Astrocyte (in vitro differentiated cells and primary cell): Measurements from ENCODE around the gene CERS6. TPM values are rescaled to one million over a fixed set of nuclear protein-coding genes. Genes with fewer than 3 reads are reported as not detected.

ENCODE experiments used
- DNase-seq: peaks from one replicate; pipeline ENCODE4 v3.0.0-alpha.2; 2010; ENCODE audit warnings: low read depth
- FAIRE-seq: peaks from 2 replicates; lab custom pipeline; 2011; peaks lifted over from hg19 to GRCh38; lab: Jason Lieb, UNC
- H2AFZ ChIP-seq: 2 replicates; pipeline ENCODE4 v1.6.0; 2012; ENCODE audit warnings: low read depth, low read length, inconsistent platforms
- H3K27ac ChIP-seq: 2 replicates; pipeline ENCODE4 v1.5.1; 2011; ENCODE audit warnings: low read depth, low read length, inconsistent platforms
- H3K27me3 ChIP-seq: 2 replicates; pipeline ENCODE4 v1.6.0; 2011; ENCODE audit warnings: low read length, inconsistent platforms; ENCODE audit not compliant: insufficient read depth
- H3K36me3 ChIP-seq: 2 replicates; pipeline ENCODE4 v1.5.1; 2011; ENCODE audit warnings: low read length, inconsistent platforms; ENCODE audit not compliant: insufficient read depth
- H3K4me1 ChIP-seq: 2 replicates; pipeline ENCODE4 v1.5.1; 2011; ENCODE audit warnings: low read length, inconsistent platforms; ENCODE audit not compliant: insufficient read depth
- H3K4me2 ChIP-seq: 2 replicates; pipeline ENCODE4 v1.6.0; 2012; ENCODE audit warnings: low read length, inconsistent platforms
- H3K4me3 ChIP-seq: 2 replicates; pipeline ENCODE4 v1.5.1; 2011; ENCODE audit warnings: low read depth, mild to moderate bottlenecking, low read length, inconsistent platforms; ENCODE audit not compliant: insufficient read depth
- H3K79me2 ChIP-seq: 2 replicates; pipeline ENCODE4 v1.6.0; 2012; ENCODE audit warnings: mild to moderate bottlenecking, low read length, inconsistent platforms; ENCODE audit not compliant: insufficient read depth
- H3K9ac ChIP-seq: 2 replicates; pipeline ENCODE4 v1.6.0; 2012; ENCODE audit warnings: mild to moderate bottlenecking, low read length, inconsistent platforms
- H3K9me3 ChIP-seq: 2 replicates; pipeline ENCODE4 v1.5.1; 2012; ENCODE audit warnings: low read depth, mild to moderate bottlenecking, low read length, inconsistent platforms; ENCODE audit not compliant: insufficient read depth
- H4K20me1 ChIP-seq: 2 replicates; pipeline ENCODE4 v1.6.0; 2012; ENCODE audit warnings: low read length, inconsistent platforms; ENCODE audit not compliant: insufficient read depth
- H3K27ac Mint-ChIP-seq: one replicate; pipeline ENCODE4 v1.8.0; 2021; ENCODE audit warnings: mild to moderate bottlenecking, mixed read lengths; ENCODE audit not compliant: unreplicated experiment
- H3K27me3 Mint-ChIP-seq: one replicate; pipeline ENCODE4 v1.8.0; 2021; ENCODE audit warnings: low read depth, mixed read lengths; ENCODE audit not compliant: unreplicated experiment
- H3K36me3 Mint-ChIP-seq: one replicate; pipeline ENCODE4 v1.8.0; 2021; ENCODE audit warnings: low read depth, mixed read lengths; ENCODE audit not compliant: unreplicated experiment
- H3K4me1 Mint-ChIP-seq: one replicate; pipeline ENCODE4 v1.8.0; 2021; ENCODE audit warnings: low read depth, mixed read lengths; ENCODE audit not compliant: unreplicated experiment
- H3K4me3 Mint-ChIP-seq: one replicate; pipeline ENCODE4 v1.8.0; 2021; ENCODE audit warnings: mild to moderate bottlenecking, moderate library complexity, mixed read lengths; ENCODE audit not compliant: unreplicated experiment
- H3K9me3 Mint-ChIP-seq: one replicate; pipeline ENCODE4 v1.8.0; 2021; ENCODE audit warnings: mild to moderate bottlenecking, mixed read lengths; ENCODE audit not compliant: unreplicated experiment
- EZH2 ChIP-seq: IDR thresholded peaks from 2 replicates; pipeline ENCODE4 v1.6.1; 2012; ENCODE audit warnings: mild to moderate bottlenecking, low read length, inconsistent platforms; ENCODE audit not compliant: insufficient read depth
- microRNA-seq: library from miRNA; unstranded; fragments of <30 nt; microRNA quantifications from one replicate; pipeline ENCODE4 v1.2.0, GENCODE V29; 2020
- total RNA-seq: library from RNA; stranded (reverse); gene quantifications from 2 replicates; pipeline ENCODE4 v1.2.1, GENCODE V29; 2021
- TF ChIP-seq, protein P1 (sequence below): IDR thresholded peaks from 2 replicates; pipeline ENCODE4 v1.5.1; 2011; ENCODE audit warnings: low read depth, mild to moderate bottlenecking, inconsistent platforms, low read length, moderate library complexity; ENCODE audit not compliant: insufficient read depth

CERS6 gene
- total RNA-seq, 1 donor from 2014 or later = 23.4 TPM

DNA sequence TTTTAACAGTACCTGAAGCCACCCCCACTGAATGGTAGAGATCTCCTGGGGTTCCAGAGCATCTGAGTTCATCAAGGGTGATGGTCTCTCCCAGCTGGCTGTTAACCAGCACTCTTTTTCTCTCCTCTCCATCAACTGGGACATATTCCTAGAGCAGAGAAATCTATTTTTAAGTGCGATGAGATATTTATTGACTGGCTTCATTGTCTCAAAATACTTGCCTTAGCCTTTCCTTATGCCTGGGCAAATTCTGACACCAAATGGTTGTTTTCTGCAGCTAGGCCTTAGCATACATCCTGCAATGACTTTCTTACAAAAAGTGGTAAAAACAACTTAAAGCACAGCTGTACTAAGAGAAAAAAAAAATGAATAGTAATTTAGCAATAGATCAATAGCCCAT is 365.9 kb downstream of the CERS6 start:
- H3K79me2 ChIP-seq = no peaks in the 10 kb centered on the region
- no peaks in the 10 kb centered on the region for H3K9me3 ChIP-seq
- no peak overlapping the region for H3K27ac ChIP-seq
- Mint-ChIP-seq H3K4me3 (no peak overlapping the region), H3K27ac (no peak overlapping the region), H3K27me3 (peaks cover 2% of the 10 kb centered on the region), H3K4me1 (peaks cover 1% of the 10 kb centered on the region), H3K9me3 (no peaks in the 10 kb centered on the region), H3K36me3 (no peaks in the 10 kb centered on the region)
- H3K27me3 ChIP-seq = no peaks in the 10 kb centered on the region
- no peak overlapping the region for H3K4me2 ChIP-seq
- no peak overlapping the region for H2AFZ ChIP-seq
- DNase-seq (no peak), FAIRE-seq (no peak)
- no peaks in the 10 kb centered on the region for H3K36me3 ChIP-seq
- H3K4me3 ChIP-seq = no peak overlapping the region
- H4K20me1 ChIP-seq = no peaks in the 10 kb centered on the region
- H3K4me1 ChIP-seq = no peaks in the 10 kb centered on the region
- TF ChIP-seq EZH2 = no peak
- TF ChIP-seq, protein P1, sequence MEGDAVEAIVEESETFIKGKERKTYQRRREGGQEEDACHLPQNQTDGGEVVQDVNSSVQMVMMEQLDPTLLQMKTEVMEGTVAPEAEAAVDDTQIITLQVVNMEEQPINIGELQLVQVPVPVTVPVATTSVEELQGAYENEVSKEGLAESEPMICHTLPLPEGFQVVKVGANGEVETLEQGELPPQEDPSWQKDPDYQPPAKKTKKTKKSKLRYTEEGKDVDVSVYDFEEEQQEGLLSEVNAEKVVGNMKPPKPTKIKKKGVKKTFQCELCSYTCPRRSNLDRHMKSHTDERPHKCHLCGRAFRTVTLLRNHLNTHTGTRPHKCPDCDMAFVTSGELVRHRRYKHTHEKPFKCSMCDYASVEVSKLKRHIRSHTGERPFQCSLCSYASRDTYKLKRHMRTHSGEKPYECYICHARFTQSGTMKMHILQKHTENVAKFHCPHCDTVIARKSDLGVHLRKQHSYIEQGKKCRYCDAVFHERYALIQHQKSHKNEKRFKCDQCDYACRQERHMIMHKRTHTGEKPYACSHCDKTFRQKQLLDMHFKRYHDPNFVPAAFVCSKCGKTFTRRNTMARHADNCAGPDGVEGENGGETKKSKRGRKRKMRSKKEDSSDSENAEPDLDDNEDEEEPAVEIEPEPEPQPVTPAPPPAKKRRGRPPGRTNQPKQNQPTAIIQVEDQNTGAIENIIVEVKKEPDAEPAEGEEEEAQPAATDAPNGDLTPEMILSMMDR = no peak
- no peak overlapping the region for H3K9ac ChIP-seq

Small RNA genes lying within 50 kb of the gene (microRNA-seq; reads per million reads assigned to microRNA genes)
- gene MIR4774 = not detected

Other genes starting within 250 kb of the CERS6 start
- gene STK39, start 208.7 kb upstream of the CERS6 start, total RNA-seq = 23.4 and 26.6 TPM in 2 replicates